ENCODE measurements around the gene TTC6. TPM values are rescaled to one million over a fixed set of nuclear protein-coding genes. Genes with fewer than 3 reads are reported as not detected.
A peak's percentile ranks its signal among the peaks of the same experiment; 100 is the strongest.

Gene TTC6
- total RNA-seq, 1 donor from 2014 or later: 8.5 TPM

- Mint-ChIP-seq H3K4me1 (ENCODE audit: unreplicated experiment) (peaks cover 5% of the 10 kb centered on the region), H3K27ac (ENCODE audit: unreplicated experiment) (no peak overlapping the region), H3K9me3 (ENCODE audit: unreplicated experiment) (no peaks in the 10 kb centered on the region), H3K27me3 (ENCODE audit: unreplicated experiment) (peaks cover 26% of the 10 kb centered on the region), H3K4me3 (ENCODE audit: unreplicated experiment) (no peak overlapping the region), H3K36me3 (ENCODE audit: low read depth, unreplicated experiment) (peaks cover 5% of the 10 kb centered on the region)
- TF ChIP-seq CTCF (IDR thresholded peaks at IDR 0.05; ENCODE audit: unreplicated experiment): no peak
- no peak for DNase-seq (ENCODE audit: low spot score)
Observed at GRCh38 chr14:37606678-37607077, 11.2 kb downstream of the TTC6 start.

DNA sequence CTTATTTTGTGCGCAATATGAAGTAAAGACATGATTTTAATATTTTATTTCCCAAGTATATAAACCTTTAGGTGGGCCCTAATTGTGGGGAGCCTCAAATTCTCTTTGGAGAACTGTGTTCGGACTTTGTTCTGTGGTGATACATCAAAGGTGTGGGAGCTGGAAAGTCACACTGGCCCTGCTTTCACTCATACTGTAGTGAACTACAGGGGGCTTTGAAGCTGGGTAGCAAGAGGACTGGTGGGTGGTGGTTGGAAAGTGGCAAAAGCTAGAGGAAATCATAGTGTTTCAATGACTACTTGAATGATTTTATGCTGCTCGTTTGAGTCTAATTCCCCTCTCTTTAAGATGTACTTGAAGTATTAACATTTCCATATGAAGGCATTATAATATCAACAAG is 13.2 kb downstream of the TTC6 start:
- H3K27me3 Mint-ChIP-seq (ENCODE audit: unreplicated experiment): peaks cover 18% of the 10 kb centered on the region
- TF ChIP-seq CTCF (IDR thresholded peaks at IDR 0.05; ENCODE audit: unreplicated experiment): no peak
- no peak overlapping the region for H3K4me3 Mint-ChIP-seq (ENCODE audit: unreplicated experiment)
- H3K36me3 Mint-ChIP-seq (ENCODE audit: low read depth, unreplicated experiment): peaks cover 9% of the 10 kb centered on the region
- H3K9me3 Mint-ChIP-seq (ENCODE audit: unreplicated experiment): no peaks in the 10 kb centered on the region
- no peak for DNase-seq (ENCODE audit: low spot score)
- peaks cover 5% of the 10 kb centered on the region for H3K4me1 Mint-ChIP-seq (ENCODE audit: unreplicated experiment)
- H3K27ac Mint-ChIP-seq (ENCODE audit: unreplicated experiment): no peak overlapping the region

- no peak for DNase-seq (ENCODE audit: low spot score)
- H3K9me3 Mint-ChIP-seq (ENCODE audit: unreplicated experiment): peaks cover 5% of the 10 kb centered on the region
- H3K4me1 Mint-ChIP-seq (ENCODE audit: unreplicated experiment): peaks cover 5% of the 10 kb centered on the region
- peaks cover 17% of the 10 kb centered on the region for H3K36me3 Mint-ChIP-seq (ENCODE audit: low read depth, unreplicated experiment)
- H3K4me3 Mint-ChIP-seq (ENCODE audit: unreplicated experiment): peak overlapping the region; percentile 51
- no peak for TF ChIP-seq CTCF (IDR thresholded peaks at IDR 0.05; ENCODE audit: unreplicated experiment)
- no peak overlapping the region for H3K27ac Mint-ChIP-seq (ENCODE audit: unreplicated experiment)
- peaks cover 10% of the 10 kb centered on the region for H3K27me3 Mint-ChIP-seq (ENCODE audit: unreplicated experiment)
Observed at GRCh38 chr14:37610945-37611523, 15.6 kb downstream of the TTC6 start.

- H3K4me3 Mint-ChIP-seq (ENCODE audit: unreplicated experiment): peak overlapping the region; percentile 6
- H3K4me1 Mint-ChIP-seq (ENCODE audit: unreplicated experiment): peaks cover 23% of the 10 kb centered on the region
- H3K36me3 Mint-ChIP-seq (ENCODE audit: low read depth, unreplicated experiment): peaks cover 19% of the 10 kb centered on the region
- TF ChIP-seq CTCF (IDR thresholded peaks at IDR 0.05; ENCODE audit: unreplicated experiment): no peak
- no peak overlapping the region for H3K27ac Mint-ChIP-seq (ENCODE audit: unreplicated experiment)
- H3K9me3 Mint-ChIP-seq (ENCODE audit: unreplicated experiment): peaks cover 5% of the 10 kb centered on the region
- DNase-seq (ENCODE audit: low spot score): no peak
- H3K27me3 Mint-ChIP-seq (ENCODE audit: unreplicated experiment): peaks cover 7% of the 10 kb centered on the region
Observed at GRCh38 chr14:37615582-37616289, 20.3 kb downstream of the TTC6 start.

DNA sequence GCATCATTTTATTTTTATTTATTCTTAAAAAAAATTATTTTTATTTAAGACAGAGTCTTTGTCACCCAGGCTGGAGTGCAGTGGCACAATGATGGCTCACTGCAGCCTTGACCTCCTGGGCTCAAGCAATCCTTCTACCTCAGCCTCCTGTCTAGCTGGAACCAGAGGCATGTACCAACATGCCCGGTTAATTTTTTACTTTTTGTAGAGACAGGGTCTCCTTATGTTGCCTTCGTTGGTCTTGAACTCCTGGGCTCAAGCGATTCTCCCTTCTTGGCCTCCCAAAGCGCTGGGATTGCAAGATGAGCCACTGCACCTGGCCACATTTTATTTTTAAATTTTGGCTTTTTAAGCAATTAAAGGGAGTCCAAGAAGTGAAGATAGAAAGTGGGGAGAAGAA is 21.4 kb downstream of the TTC6 start:
- H3K4me1 Mint-ChIP-seq (ENCODE audit: unreplicated experiment): peaks cover 24% of the 10 kb centered on the region
- H3K36me3 Mint-ChIP-seq (ENCODE audit: low read depth, unreplicated experiment): peaks cover 14% of the 10 kb centered on the region
- H3K9me3 Mint-ChIP-seq (ENCODE audit: unreplicated experiment): peaks cover 5% of the 10 kb centered on the region
- H3K27ac Mint-ChIP-seq (ENCODE audit: unreplicated experiment): no peak overlapping the region
- DNase-seq (ENCODE audit: low spot score): no peak
- H3K4me3 Mint-ChIP-seq (ENCODE audit: unreplicated experiment): no peak overlapping the region
- H3K27me3 Mint-ChIP-seq (ENCODE audit: unreplicated experiment): no peaks in the 10 kb centered on the region
- no peak for TF ChIP-seq CTCF (IDR thresholded peaks at IDR 0.05; ENCODE audit: unreplicated experiment)
